NCI-H1105 treated with DMSO at 0.1 percent for 48 hours (cell line): ENCODE results near the gene CROCC.

Source experiments
- DNase-seq: peaks from one replicate; lab custom pipeline; 2025; lab: John Stamatoyannopoulos, UW

CROCC gene

GRCh38 chr1:17012775-17013490 is 91.2 kb downstream of the CROCC start:
- no peak for DNase-seq

GRCh38 chr1:17013491-17014320 is 92.0 kb downstream of the CROCC start:
- DNase-seq: no peak

- DNase-seq: no peak
Measured at GRCh38 chr1:17014671-17015567, 93.2 kb downstream of the CROCC start.

GRCh38 chr1:17016317-17016661 is 94.6 kb downstream of the CROCC start:
- no peak for DNase-seq

- no peak for DNase-seq
Measured at GRCh38 chr1:17017435-17017834, 95.7 kb downstream of the CROCC start.

- no peak for DNase-seq
Measured at GRCh38 chr1:17018849-17019248, 97.1 kb downstream of the CROCC start.

- no peak for DNase-seq
Measured at GRCh38 chr1:17020502-17020901, 98.8 kb downstream of the CROCC start.

GRCh38 chr1:17021896-17022295 is 100.2 kb downstream of the CROCC start:
- no peak for DNase-seq
